Mucosa of descending colon (tissue), 3 donors: Measurements from ENCODE around the gene SRSF4. TPM values are rescaled to one million over a fixed set of nuclear protein-coding genes. Genes with fewer than 3 reads are reported as not detected.
A peak's percentile ranks its signal among the peaks of the same experiment; 100 is the strongest.

Source experiments
- ATAC-seq: fragments of 200-7000 bp; cut with Tn5 transposase; one replicate; pipeline ENCODE4 v1.9.1; 2020; ENCODE audit warnings: mild to moderate bottlenecking, moderate library complexity
- DNase-seq, 3 donors: peaks; one replicate each; pipeline ENCODE4 v3.0.0-alpha.2; 2020
- H3K36me3 ChIP-seq: fragments of 200-600 bp; one replicate; pipeline ENCODE4 v1.8.0; 2021; ENCODE audit warnings: low read depth, mild to moderate bottlenecking
- H3K4me1 ChIP-seq: fragments of 200-600 bp; one replicate; pipeline ENCODE4 v1.8.0; 2021; ENCODE audit warnings: low read depth, mild to moderate bottlenecking
- H3K4me3 ChIP-seq: fragments of 200-600 bp; one replicate; pipeline ENCODE4 v1.8.0; 2021; ENCODE audit warnings: mild to moderate bottlenecking
- H3K9me3 ChIP-seq: fragments of 200-600 bp; one replicate; pipeline ENCODE4 v1.8.0; 2021; ENCODE audit warnings: mild to moderate bottlenecking
- intact Hi-C, 2 donors: fragments of 100-400 bp; cut with DNase I in 1 of 2; cut with micrococcal nuclease in 1 of 2; formaldehyde crosslinking; loops; one replicate each; pipeline versions ENCODE4 v1.11.0 to v1.11.1; 2022; cut with DNase I, micrococcal nuclease
- total RNA-seq, 3 donors: library from RNA; stranded (reverse); fragmentation: NEBNext Ultra II Directional in 2 of 3; extraction: Animal tissue kit (Norgen Biotek cat#: 25700) in 2 of 3; gene quantifications; one replicate each; pipeline versions ENCODE4 v1.2.1 to v1.2.4, GENCODE V29; 2021 to 2023
- TF ChIP-seq, protein P1 (sequence below): fragments of 200-600 bp; IDR thresholded peaks from one replicate; pipeline ENCODE4 v1.8.0; 2022; ENCODE audit warnings: antibody characterized with exemption, mild to moderate bottlenecking
- donor health status: DM: no; HTN: no; CAD: no; lungs with moderate emphysema.
- donor health status: DM: no; HTN: no; CAD: no.
- donor health status: DM: no; HTN: yes; CAD: no.

SRSF4 gene
- total RNA-seq, 3 donors from 2014 or later, result 63.7 to 140 (median 75.2) TPM

GRCh38 chr1:29217633-29218032 lies 35.9 kb upstream of the SRSF4 start:
- Histone ChIP-seq H3K9me3 (no peaks in the 10 kb centered on the region), H3K4me3 (no peak overlapping the region), H3K4me1 (no peaks in the 10 kb centered on the region), H3K36me3 (no peaks in the 10 kb centered on the region)
- DNase-seq (no peak), ATAC-seq (no peak)
- TF ChIP-seq, protein P1, sequence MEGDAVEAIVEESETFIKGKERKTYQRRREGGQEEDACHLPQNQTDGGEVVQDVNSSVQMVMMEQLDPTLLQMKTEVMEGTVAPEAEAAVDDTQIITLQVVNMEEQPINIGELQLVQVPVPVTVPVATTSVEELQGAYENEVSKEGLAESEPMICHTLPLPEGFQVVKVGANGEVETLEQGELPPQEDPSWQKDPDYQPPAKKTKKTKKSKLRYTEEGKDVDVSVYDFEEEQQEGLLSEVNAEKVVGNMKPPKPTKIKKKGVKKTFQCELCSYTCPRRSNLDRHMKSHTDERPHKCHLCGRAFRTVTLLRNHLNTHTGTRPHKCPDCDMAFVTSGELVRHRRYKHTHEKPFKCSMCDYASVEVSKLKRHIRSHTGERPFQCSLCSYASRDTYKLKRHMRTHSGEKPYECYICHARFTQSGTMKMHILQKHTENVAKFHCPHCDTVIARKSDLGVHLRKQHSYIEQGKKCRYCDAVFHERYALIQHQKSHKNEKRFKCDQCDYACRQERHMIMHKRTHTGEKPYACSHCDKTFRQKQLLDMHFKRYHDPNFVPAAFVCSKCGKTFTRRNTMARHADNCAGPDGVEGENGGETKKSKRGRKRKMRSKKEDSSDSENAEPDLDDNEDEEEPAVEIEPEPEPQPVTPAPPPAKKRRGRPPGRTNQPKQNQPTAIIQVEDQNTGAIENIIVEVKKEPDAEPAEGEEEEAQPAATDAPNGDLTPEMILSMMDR, result no peak
- intact Hi-C loops, result no loop called here

GRCh38 chr1:29213055-29213454 lies 31.4 kb upstream of the SRSF4 start:
- no peak for ATAC-seq
- H3K36me3 ChIP-seq, result no peaks in the 10 kb centered on the region

GRCh38 chr1:29211086-29212030 lies 29.7 kb upstream of the SRSF4 start:
- no peaks in the 10 kb centered on the region for H3K36me3 ChIP-seq
- ATAC-seq, result no peak
- intact Hi-C loops, result no loop called here

More at GRCh38 chr1:29213055-29213454, 31.4 kb upstream of the SRSF4 start:
- H3K4me3 ChIP-seq, result no peak overlapping the region
- H3K4me1 ChIP-seq, result no peaks in the 10 kb centered on the region
- intact Hi-C loops, result no loop called here
- no peak for DNase-seq
- no peaks in the 10 kb centered on the region for H3K9me3 ChIP-seq
- TF ChIP-seq, protein P1, result no peak

DNA sequence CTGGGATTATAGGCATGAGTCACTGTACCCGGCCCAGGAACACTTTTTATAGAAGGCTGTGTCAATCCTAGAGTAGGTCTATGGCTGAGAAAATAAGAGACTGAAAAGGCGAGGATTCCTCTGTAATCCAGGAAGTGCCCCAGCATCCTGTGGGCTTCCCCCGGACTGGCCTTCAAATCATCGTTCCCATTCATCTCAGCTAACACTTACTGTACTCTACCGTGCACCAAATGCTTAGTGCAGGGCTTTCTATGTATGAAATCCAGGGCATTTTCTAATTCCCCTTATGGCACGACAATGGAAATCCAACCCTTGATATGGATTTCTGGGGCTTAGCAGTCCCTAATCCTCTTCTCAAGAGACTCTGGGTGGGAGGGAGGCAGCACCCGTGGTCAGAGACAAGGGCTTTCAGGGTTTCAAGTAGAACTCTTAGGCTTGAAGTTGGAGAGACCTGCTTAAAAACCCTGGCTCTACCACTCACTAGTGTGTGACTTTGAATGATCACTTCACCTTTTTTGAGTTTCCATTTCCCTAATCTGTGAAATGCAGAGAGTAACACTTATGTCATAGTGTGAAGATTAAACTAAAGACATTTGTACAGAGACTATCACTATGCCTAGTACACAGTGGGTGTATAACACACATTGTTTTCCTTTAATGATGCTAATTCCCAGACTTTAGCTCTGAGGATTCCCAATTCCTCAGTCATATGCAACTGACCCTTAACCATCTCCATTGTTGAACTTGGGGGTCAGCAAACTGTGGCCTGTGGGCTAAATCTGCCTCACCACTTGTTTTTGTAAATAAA lies 28.8 kb upstream of the SRSF4 start:
- no peak for DNase-seq
- Histone ChIP-seq H3K4me1 (no peaks in the 10 kb centered on the region), H3K9me3 (no peaks in the 10 kb centered on the region), H3K4me3 (no peak overlapping the region), H3K36me3 (no peaks in the 10 kb centered on the region)
- intact Hi-C loops, result no loop called here
- ATAC-seq, result peak; percentile 14
- TF ChIP-seq, protein P1, result no peak

More at GRCh38 chr1:29211086-29212030, 29.7 kb upstream of the SRSF4 start:
- H3K4me3 ChIP-seq, result no peak overlapping the region
- no peaks in the 10 kb centered on the region for H3K4me1 ChIP-seq
- no peaks in the 10 kb centered on the region for H3K9me3 ChIP-seq
- DNase-seq, result no peak
- TF ChIP-seq, protein P1, result no peak

- no peak for ATAC-seq
- intact Hi-C loops, result no loop called here
These were observed 27.5 kb upstream of the SRSF4 start for GRCh38 chr1:29209173-29209572.

More at GRCh38 chr1:29209173-29209572, 27.5 kb upstream of the SRSF4 start:
- TF ChIP-seq, protein P1, result no peak
- DNase-seq, result no peak
- Histone ChIP-seq H3K36me3 (no peaks in the 10 kb centered on the region), H3K4me3 (no peak overlapping the region), H3K4me1 (no peaks in the 10 kb centered on the region), H3K9me3 (no peaks in the 10 kb centered on the region)
